ENCODE results near the gene SDF2L1. TPM values are rescaled to one million over a fixed set of nuclear protein-coding genes. Genes with fewer than 3 reads are reported as not detected.

SDF2L1 gene
- total and polyA plus RNA-seq, 2 of the 13 experiments (the other 11 are each of a cell fraction or from before 2014, with no cell fraction given) = 18.0 to 57.4 TPM

DNA sequence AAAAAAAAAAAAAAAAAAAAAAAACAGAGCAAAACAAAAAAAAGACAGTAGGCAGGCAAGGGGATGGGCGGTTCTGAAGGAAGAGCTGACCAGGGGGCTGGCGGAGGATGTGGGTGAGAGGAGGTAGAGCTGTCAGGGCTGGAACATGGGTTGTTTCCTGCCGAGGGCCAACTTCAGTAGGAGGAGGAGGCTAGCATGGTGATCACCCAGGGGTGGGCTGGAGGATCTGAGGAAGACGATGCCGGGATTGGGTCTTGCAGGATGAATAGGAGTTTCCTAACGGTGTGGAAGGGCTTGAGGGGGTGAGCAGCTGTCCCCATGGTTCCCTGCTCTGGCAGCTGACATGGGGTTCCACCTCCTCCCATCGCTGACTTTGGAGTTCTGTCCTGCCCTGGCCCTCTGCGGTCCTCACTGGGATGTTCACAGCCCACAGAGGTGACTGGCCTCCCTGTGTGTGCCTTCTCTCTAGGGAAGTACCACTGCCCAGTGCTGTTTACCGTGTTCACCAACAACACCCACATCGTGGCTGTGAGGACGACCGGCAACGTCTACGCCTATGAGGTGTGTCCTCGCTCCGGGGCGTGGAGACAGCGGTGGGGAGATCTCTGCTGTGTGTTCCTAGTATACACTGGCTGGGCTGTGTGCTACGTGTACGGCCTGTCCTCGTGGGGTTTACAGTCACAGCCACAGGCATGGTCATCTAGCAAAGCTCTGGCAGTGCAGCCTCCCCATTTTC lies 38.9 kb downstream of the SDF2L1 start:
- DNase-seq (ENCODE audit: low spot score) (no peak), FAIRE-seq (no peak), ATAC-seq (no peak)
- intact Hi-C loops (cut with micrococcal nuclease; ENCODE audit: unreplicated experiment) (no loop called here), in situ Hi-C loops (cut with HindIII; ENCODE audit: extremely low pct_ligation_motif_present, low pct_unique_long_range_greater_than_20kb) (no loop called here)
- Histone ChIP-seq H3K4me1 (ENCODE audit: insufficient read depth, low read length) (peaks cover 17% of the 10 kb centered on the region), H3K27me3 (ENCODE audit: control insufficient read depth in 1 of 2, insufficient read depth in 2 of 2, low read length in 2 of 2) (no peaks in the 10 kb centered on the region; a peak in 1 of 5 replicates), H3K4me3 (replicated peaks in 1 of 3; ENCODE audit: insufficient read depth in 1 of 3, low read depth in 2 of 3, low read length in 3 of 3) (no peak overlapping the region), H2AFZ (ENCODE audit: low read length) (no peak overlapping the region), H4K20me1 (ENCODE audit: insufficient read depth, low read length) (no peaks in the 10 kb centered on the region), H3K9me3 (ENCODE audit: low read length) (no peaks in the 10 kb centered on the region), H3K4me2 (ENCODE audit: low read depth, low read length) (no peak overlapping the region), H3K9ac (ENCODE audit: insufficient read depth, low read depth, low read length) (no peak overlapping the region), H3K36me3 (replicated peaks in 1 of 2; ENCODE audit: control insufficient read depth in 1 of 2, insufficient read depth in 2 of 2, low read length in 2 of 2) (peaks cover 21 to 51% of the 10 kb centered on the region in 2 experiments; a peak in 4 of 5 replicates), H3K79me2 (ENCODE audit: insufficient read depth, low read length) (no peaks in the 10 kb centered on the region), H3K27ac (ENCODE audit: extremely low read length, insufficient read depth, low read length) (no peak overlapping the region)
- ChIA-PET POLR2A (interaction anchor here (0.8 to 1.3 kb wide), 2 partner anchors 20 to 258 kb away, joined by 3 to 4 read pairs; no protein-coding TSS in a partner anchor), CTCF (ENCODE audit: low intra/inter-chr PET ratio, low total read pairs) (no interaction called here)
- WGBS (ENCODE audit: low lambda C conversion rate) = 94% methylated on average over 6 of the region's 21 CpGs
- no TSS peak for BruUV-seq (replicated peaks)
- TF ChIP-seq ZNF749 (CRISPR knock-in tag; IDR thresholded peaks at IDR 0.05; ENCODE audit: borderline replicate concordance) (no peak), ARHGAP35 (CRISPR knock-in tag; IDR thresholded peaks at IDR 0.05; ENCODE audit: borderline replicate concordance) (no peak), SALL2 (CRISPR knock-in tag; IDR thresholded peaks at IDR 0.05) (no peak)
- TF ChIP-seq, protein P1, sequence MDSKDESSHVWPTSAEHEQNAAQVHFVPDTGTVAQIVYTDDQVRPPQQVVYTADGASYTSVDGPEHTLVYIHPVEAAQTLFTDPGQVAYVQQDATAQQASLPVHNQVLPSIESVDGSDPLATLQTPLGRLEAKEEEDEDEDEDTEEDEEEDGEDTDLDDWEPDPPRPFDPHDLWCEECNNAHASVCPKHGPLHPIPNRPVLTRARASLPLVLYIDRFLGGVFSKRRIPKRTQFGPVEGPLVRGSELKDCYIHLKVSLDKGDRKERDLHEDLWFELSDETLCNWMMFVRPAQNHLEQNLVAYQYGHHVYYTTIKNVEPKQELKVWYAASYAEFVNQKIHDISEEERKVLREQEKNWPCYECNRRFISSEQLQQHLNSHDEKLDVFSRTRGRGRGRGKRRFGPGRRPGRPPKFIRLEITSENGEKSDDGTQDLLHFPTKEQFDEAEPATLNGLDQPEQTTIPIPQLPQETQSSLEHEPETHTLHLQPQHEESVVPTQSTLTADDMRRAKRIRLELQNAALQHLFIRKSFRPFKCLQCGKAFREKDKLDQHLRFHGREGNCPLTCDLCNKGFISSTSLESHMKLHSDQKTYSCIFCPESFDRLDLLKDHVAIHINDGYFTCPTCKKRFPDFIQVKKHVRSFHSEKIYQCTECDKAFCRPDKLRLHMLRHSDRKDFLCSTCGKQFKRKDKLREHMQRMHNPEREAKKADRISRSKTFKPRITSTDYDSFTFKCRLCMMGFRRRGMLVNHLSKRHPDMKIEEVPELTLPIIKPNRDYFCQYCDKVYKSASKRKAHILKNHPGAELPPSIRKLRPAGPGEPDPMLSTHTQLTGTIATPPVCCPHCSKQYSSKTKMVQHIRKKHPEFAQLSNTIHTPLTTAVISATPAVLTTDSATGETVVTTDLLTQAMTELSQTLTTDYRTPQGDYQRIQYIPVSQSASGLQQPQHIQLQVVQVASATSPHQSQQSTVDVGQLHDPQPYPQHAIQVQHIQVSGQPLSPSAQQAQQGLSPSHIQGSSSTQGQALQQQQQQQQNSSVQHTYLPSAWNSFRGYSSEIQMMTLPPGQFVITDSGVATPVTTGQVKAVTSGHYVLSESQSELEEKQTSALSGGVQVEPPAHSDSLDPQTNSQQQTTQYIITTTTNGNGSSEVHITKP (CRISPR knock-in tag; IDR thresholded peaks at IDR 0.05; ENCODE audit: low read depth) = no peak
